H1 (cell line): Measurements from ENCODE around the gene PDE8B. TPM values are rescaled to one million over a fixed set of nuclear protein-coding genes. Genes with fewer than 3 reads are reported as not detected.

ENCODE experiments used
- ATF3 ChIP-seq: IDR thresholded peaks from 2 replicates; pipeline ENCODE4 v1.6.1; 2011; ENCODE audit warnings: low read depth, mild to moderate bottlenecking, low read length; ENCODE audit not compliant: insufficient read depth
- BCL11A ChIP-seq, 2 experiments: IDR thresholded peaks; one replicate each; pipeline ENCODE4 v1.6.1; 2011; ENCODE audit warnings: low read depth in 2 of 2, low read length in 2 of 2, mild to moderate bottlenecking in 2 of 2
- JUN ChIP-seq: IDR thresholded peaks from 2 replicates; pipeline ENCODE4 v1.6.1; 2011; ENCODE audit warnings: low read depth, mild to moderate bottlenecking, improper control_type of control experiment, low read length
- KDM5A ChIP-seq: fragments of 200-600 bp; IDR thresholded peaks from 2 replicates; pipeline ENCODE4 v1.7.1; 2012; ENCODE audit warnings: mild to moderate bottlenecking, low read length, inconsistent platforms, mixed read lengths
- NANOG ChIP-seq: IDR thresholded peaks from 2 replicates; pipeline ENCODE4 v1.6.1; 2011; ENCODE audit warnings: low read length, low read depth, mild to moderate bottlenecking, inconsistent platforms; ENCODE audit not compliant: insufficient read depth, poor library complexity, severe bottlenecking
- POLR2AphosphoS5 ChIP-seq: IDR thresholded peaks from 2 replicates; pipeline ENCODE4 v1.6.1; 2011; ENCODE audit warnings: low read depth, low read length
- RXRA ChIP-seq: IDR thresholded peaks from 2 replicates; pipeline ENCODE4 v1.6.1; 2011; ENCODE audit warnings: low read depth, mild to moderate bottlenecking, low read length, moderate library complexity; ENCODE audit not compliant: insufficient read depth
- TBP ChIP-seq: IDR thresholded peaks from 2 replicates; pipeline ENCODE4 v1.6.1; 2011; ENCODE audit warnings: low read depth, low read length, improper control_type of control experiment
- polyA plus RNA-seq, 7 experiments: library from polyadenylated mRNA; depleted of rRNA in 3 of 7; stranded (reverse) in 5 of 7; unstranded in 2 of 7; fragments of >200 nt in 5 of 7; fragments of 200-250 nt in 2 of 7; gene quantifications; 1 replicate in 5 of 7; 2 replicates in 1 of 7; 4 replicates in 1 of 7; pipeline versions ENCODE4 v1.2.1 to v1.2.3, GENCODE V29; 2011 to 2013; ENCODE audit warnings: missing spikeins in 2 of 7, mixed read lengths in 2 of 7
- total RNA-seq: library from RNA; stranded (reverse); fragmentation: NEBNext Ultra II Directional; extraction: Animal tissue kit (Norgen Biotek cat#: 25700); gene quantifications from 2 replicates; pipeline ENCODE4 v1.2.1, GENCODE V29; 2021

The PDE8B gene
- total and polyA plus RNA-seq, 2 of the 8 experiments (the other 6 are each of a cell fraction or from before 2014, with no cell fraction given): 0.32 to 1.1 TPM

GRCh38 chr5:77368367-77368766, 157.9 kb downstream of the PDE8B start (continued):
- TF ChIP-seq RXRA (no peak), JUN (no peak), POLR2AphosphoS5 (no peak), NANOG (no peak), BCL11A (IDR thresholded peaks at IDR 0.05; ENCODE audit: low read depth in 2 of 2, low read length in 2 of 2) (no peak), ATF3 (no peak), KDM5A (no peak), TBP (no peak)
